Neural cell (in vitro differentiated cells): ENCODE results near the gene ZNF496.

Source experiments
- CTCF ChIP-seq: fragments of 450-650 bp; IDR thresholded peaks from 2 replicates; pipeline ENCODE4 v1.5.1; 2014; ENCODE audit warnings: antibody characterized with exemption, mild to moderate bottlenecking, moderate library complexity; ENCODE audit not compliant: poor library complexity, severe bottlenecking
- EP300 ChIP-seq: fragments of 450-650 bp; conservative IDR thresholded peaks from 2 replicates; pipeline ENCODE4 v1.6.1; 2014; ENCODE audit warnings: antibody characterized with exemption, mild to moderate bottlenecking, moderate library complexity; ENCODE audit not compliant: poor library complexity, severe bottlenecking
- EZH2 ChIP-seq: fragments of 200-600, 300-800 bp; shearing (Covaris generic), sonication (generic); IDR thresholded peaks from 2 replicates; pipeline ENCODE4 v1.6.1; 2014; ENCODE audit warnings: antibody characterized with exemption, low read length, borderline replicate concordance, mild to moderate bottlenecking; ENCODE audit not compliant: insufficient read depth, poor library complexity, severe bottlenecking
- MXI1 ChIP-seq: fragments of 450-650 bp; conservative IDR thresholded peaks from 2 replicates; pipeline ENCODE4 v1.6.1; 2014; ENCODE audit warnings: antibody characterized with exemption, mild to moderate bottlenecking; ENCODE audit not compliant: poor library complexity, severe bottlenecking
- RAD21 ChIP-seq: fragments of 450-650 bp; conservative IDR thresholded peaks from 2 replicates; pipeline ENCODE4 v1.6.1; 2014; ENCODE audit warnings: antibody characterized with exemption, mild to moderate bottlenecking, moderate library complexity

GRCh38 chr1:247357781-247358211, 26.1 kb upstream of the ZNF496 start:
- TF ChIP-seq MXI1 (no peak), EP300 (no peak), EZH2 (no peak), CTCF (no peak), RAD21 (no peak)
